Gastrocnemius medialis (tissue), 4 donors: ENCODE results near the gene TPM2. TPM values are rescaled to one million over a fixed set of nuclear protein-coding genes. Genes with fewer than 3 reads are reported as not detected.
A peak's percentile ranks its signal among the peaks of the same experiment; 100 is the strongest.

Experiments
- ATAC-seq, 2 donors: fragments of 150-250 bp; one replicate each; pipeline ENCODE4 v1.9.1; 2016
- DNase-seq, 2 donors: peaks; one replicate each; pipeline ENCODE4 v3.0.0-alpha.2; 2019
- H3K27ac ChIP-seq, 4 donors: fragments of 200-600 bp; sonication (generic); 1 replicate in 1 of 4; 2 replicates in 3 of 4; pipeline ENCODE4 v1.5.1; 2016 to 2018; ENCODE audit warnings: mild to moderate bottlenecking in 2 of 4, moderate library complexity in 1 of 4
- H3K27me3 ChIP-seq, 3 donors: fragments of 200-600 bp; sonication (generic) in 2 of 3; 1 replicate in 1 of 3; 2 replicates in 2 of 3; pipeline versions ENCODE4 v1.5.1 to v1.6.0; 2016 to 2019; ENCODE audit warnings: mild to moderate bottlenecking in 1 of 3, moderate library complexity in 1 of 3
- H3K36me3 ChIP-seq, 2 donors: fragments of 200-600 bp; sonication (generic) in 1 of 2; one replicate each; pipeline ENCODE4 v1.5.1; 2017 to 2018
- H3K4me1 ChIP-seq, 2 donors: fragments of 200-600 bp; sonication (generic) in 1 of 2; one replicate each; pipeline ENCODE4 v1.5.1; 2016 to 2017; ENCODE audit warnings: mild to moderate bottlenecking in 2 of 2
- H3K4me3 ChIP-seq, 4 donors: fragments of 200-600 bp; sonication (generic) in 3 of 4; 1 replicate in 1 of 4; 2 replicates in 3 of 4; pipeline ENCODE4 v1.5.1; 2016 to 2019; ENCODE audit warnings: mild to moderate bottlenecking in 2 of 4
- H3K9me3 ChIP-seq, 3 donors: fragments of 200-600 bp; sonication (generic) in 2 of 3; 1 replicate in 1 of 3; 2 replicates in 2 of 3; pipeline ENCODE4 v1.5.1; 2016 to 2019
- POLR2A ChIP-seq, 2 donors: fragments of 450-650 bp; IDR thresholded peaks; one replicate each; pipeline ENCODE4 v1.6.1; 2017; ENCODE audit warnings: antibody characterized with exemption in 2 of 2, mild to moderate bottlenecking in 2 of 2, moderate library complexity in 2 of 2
- in situ Hi-C, 4 donors: fragments of 200-750 bp; cut with MboI; loops; one replicate each; pipeline versions ENCODE4 v1.15.0 to v1.8.0; 2017; ENCODE audit warnings: low sequenced_read_pairs in 4 of 4
- intact Hi-C: fragments of 100-400 bp; cut with DNase I; formaldehyde crosslinking; loops from one replicate; pipeline ENCODE4 v1.15.1; 2023; ENCODE audit warnings: low total_unique reads
- total RNA-seq, 4 donors: library from RNA; depleted of rRNA; stranded (reverse); fragments of >200 nt; gene quantifications; one replicate each; pipeline versions ENCODE4 v1.1.0 to v1.2.3, GENCODE V29; 2016
- TF ChIP-seq, protein P1 (sequence below), 5 experiments: fragments of 450-650 bp in 3 of 5; fragments of 200-600 bp in 2 of 5; sonication (generic) in 2 of 5; IDR thresholded peaks in 4 of 5; conservative IDR thresholded peaks in 1 of 5; 1 replicate in 4 of 5; 2 replicates in 1 of 5; pipeline ENCODE4 v1.5.1; 2016 to 2019; ENCODE audit warnings: antibody characterized with exemption in 5 of 5, mild to moderate bottlenecking in 3 of 5, moderate library complexity in 3 of 5

Gene TPM2
- total RNA-seq, 4 donors from 2014 or later, result 6,121 to 7,913 (median 7,020) TPM

GRCh38 chr9:35651956-35652828, 37.5 kb downstream of the TPM2 start:
- intact Hi-C loops, result loop anchor here (10.0 kb wide), 1 partner anchor 657 kb away; no protein-coding TSS in a partner anchor
- H3K27me3 ChIP-seq, result no peaks in the 10 kb centered on the region
- in situ Hi-C loops, result loop anchor here in 1 of 4 donors (25.0 kb wide), 1 partner anchor 90 kb away; a partner anchor contains a TSS
- no peaks in the 10 kb centered on the region for H3K9me3 ChIP-seq
- DNase-seq (no peak), ATAC-seq (no peak)
- H3K4me3 ChIP-seq, result no peak overlapping the region
- H3K27ac ChIP-seq, result no peak overlapping the region
- H3K4me1 ChIP-seq, result peaks cover 2 to 6% of the 10 kb centered on the region in 2 donors
- TF ChIP-seq POLR2A (IDR thresholded peaks at IDR 0.05), result no peak
- no peaks in the 10 kb centered on the region for H3K36me3 ChIP-seq

DNA sequence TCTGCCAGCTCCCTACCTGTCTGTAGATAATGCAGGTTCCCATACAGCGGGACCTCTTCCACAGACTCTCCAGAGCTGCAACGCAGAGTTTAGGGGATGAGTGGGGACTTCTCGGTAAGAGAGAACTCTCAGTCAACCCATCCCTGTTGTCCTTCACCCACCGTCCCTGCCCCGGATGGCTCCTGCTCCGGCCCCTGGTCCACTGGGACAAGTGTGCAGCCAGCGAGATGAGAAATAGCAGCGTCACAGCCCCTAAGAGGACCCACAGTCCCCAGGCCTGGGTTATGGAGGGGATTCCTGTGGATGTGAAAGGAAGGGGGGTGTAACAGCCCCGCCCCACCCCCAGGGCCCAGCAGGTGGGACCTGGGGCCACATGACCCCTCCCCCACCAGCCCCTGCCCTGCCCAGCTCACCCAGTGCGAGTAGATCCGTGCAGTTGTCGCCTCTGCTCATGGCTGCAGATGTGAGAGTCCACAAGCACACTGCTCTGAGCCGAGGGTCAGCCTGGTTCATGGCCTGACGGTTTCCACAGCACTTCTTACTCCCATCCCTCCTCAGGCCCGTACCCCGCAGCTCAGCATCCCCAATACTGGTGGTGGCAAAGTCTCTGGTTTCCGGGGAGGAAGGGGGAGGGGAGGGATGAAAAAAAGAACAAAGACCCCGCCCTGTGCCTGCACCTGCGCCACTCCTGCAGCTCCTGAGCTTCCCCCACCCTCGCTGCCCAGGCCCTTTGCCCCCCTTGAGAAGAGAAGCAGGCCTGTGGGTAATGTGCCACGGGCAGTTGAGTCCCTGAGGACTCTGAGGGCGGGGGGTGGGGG, 39.2 kb downstream of the TPM2 start, which contains the start of gene SIT1:
Gene SIT1, minus strand, starts transcription at position 591 of the 818 bp plus-strand sequence. Its CDS starts 78 bp downstream, at position 513.
- H3K9me3 ChIP-seq, result no peaks in the 10 kb centered on the region
- intact Hi-C loops (loop anchor here (10.0 kb wide), 1 partner anchor 656 kb away; no protein-coding TSS in a partner anchor), in situ Hi-C loops (loop anchor here in 1 of 4 donors (25.0 kb wide), 1 partner anchor 88 kb away; a partner anchor contains a TSS)
- TF ChIP-seq, protein P1, sequence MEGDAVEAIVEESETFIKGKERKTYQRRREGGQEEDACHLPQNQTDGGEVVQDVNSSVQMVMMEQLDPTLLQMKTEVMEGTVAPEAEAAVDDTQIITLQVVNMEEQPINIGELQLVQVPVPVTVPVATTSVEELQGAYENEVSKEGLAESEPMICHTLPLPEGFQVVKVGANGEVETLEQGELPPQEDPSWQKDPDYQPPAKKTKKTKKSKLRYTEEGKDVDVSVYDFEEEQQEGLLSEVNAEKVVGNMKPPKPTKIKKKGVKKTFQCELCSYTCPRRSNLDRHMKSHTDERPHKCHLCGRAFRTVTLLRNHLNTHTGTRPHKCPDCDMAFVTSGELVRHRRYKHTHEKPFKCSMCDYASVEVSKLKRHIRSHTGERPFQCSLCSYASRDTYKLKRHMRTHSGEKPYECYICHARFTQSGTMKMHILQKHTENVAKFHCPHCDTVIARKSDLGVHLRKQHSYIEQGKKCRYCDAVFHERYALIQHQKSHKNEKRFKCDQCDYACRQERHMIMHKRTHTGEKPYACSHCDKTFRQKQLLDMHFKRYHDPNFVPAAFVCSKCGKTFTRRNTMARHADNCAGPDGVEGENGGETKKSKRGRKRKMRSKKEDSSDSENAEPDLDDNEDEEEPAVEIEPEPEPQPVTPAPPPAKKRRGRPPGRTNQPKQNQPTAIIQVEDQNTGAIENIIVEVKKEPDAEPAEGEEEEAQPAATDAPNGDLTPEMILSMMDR (IDR thresholded peaks at IDR 0.05 in 4 of 5, conservative IDR thresholded peaks at IDR 0.05 in 1 of 5), result no peak
- TF ChIP-seq POLR2A (IDR thresholded peaks at IDR 0.05), result no peak
- no peaks in the 10 kb centered on the region for H3K36me3 ChIP-seq
- ATAC-seq, result no peak
- no peak within 1 kb of the TSS for H3K4me3 ChIP-seq
- H3K27me3 ChIP-seq, result no peaks in the 10 kb centered on the region
- no peak for DNase-seq
- H3K4me1 ChIP-seq, result peaks cover 11% of the 10 kb centered on the region in 2 donors
- H3K27ac ChIP-seq, result no peak within 1 kb of the TSS

DNA sequence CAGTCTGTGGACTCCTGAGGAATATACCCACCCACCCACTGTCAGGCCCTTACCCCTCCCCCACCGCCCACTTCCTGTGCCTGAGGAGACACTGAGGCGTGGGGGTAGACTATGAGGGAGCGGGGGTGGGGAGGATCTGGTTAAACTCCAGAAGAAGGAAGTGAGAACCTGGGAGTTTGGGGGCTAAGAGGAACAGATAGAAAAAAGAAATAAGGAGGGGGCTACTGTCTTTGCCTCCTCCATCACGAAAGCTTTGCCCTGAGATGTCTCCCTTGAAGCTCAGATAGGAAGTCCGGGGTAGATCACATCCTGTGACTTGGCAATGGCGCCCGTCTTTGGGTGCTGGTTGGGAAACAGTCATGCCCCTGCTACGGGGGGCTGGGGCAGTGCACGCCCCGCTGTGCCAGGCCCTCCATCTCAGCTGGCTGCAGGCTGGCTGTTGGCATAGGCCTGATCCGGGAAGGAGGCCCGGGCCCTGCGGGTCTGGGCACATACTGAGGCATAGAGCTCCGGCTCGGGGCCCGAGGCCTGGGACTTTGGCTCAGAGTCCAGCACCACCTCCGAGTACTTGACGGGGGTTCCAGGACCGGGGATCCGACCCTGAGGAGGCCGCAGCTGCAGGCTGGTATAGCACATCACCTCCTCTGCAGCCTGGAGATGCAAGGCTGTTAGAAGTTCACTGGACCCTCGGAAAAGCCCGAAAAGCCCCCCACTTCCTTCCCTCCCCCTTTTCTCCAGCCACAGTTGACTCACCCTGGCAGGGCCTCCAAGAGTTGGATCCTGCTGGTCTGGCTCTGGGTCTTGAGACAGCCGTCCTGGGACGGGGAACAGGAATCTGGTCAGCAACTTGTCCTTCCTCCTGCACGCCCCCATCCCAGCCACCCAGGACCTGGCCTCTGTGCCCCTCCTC, 40.0 kb downstream of the TPM2 start:
- Histone ChIP-seq H3K27ac (no peak overlapping the region), H3K4me3 (no peak overlapping the region), H3K4me1 (peaks cover 11% of the 10 kb centered on the region in 2 donors), H3K9me3 (no peaks in the 10 kb centered on the region), H3K27me3 (no peaks in the 10 kb centered on the region), H3K36me3 (no peaks in the 10 kb centered on the region)
- intact Hi-C loops (loop anchor here (5.0 to 10.0 kb wide), 2 partner anchors 167 to 655 kb away; no protein-coding TSS in a partner anchor), in situ Hi-C loops (loop anchor here in 2 of 4 donors (10.0 to 25.0 kb wide), 2 partner anchors 45 to 87 kb away; a partner anchor contains a TSS)
- ATAC-seq (no peak), DNase-seq (no peak)
- TF ChIP-seq POLR2A (IDR thresholded peaks at IDR 0.05), result no peak
- TF ChIP-seq, protein P1 (IDR thresholded peaks at IDR 0.05 in 4 of 5, conservative IDR thresholded peaks at IDR 0.05 in 1 of 5), result no peak

DNA sequence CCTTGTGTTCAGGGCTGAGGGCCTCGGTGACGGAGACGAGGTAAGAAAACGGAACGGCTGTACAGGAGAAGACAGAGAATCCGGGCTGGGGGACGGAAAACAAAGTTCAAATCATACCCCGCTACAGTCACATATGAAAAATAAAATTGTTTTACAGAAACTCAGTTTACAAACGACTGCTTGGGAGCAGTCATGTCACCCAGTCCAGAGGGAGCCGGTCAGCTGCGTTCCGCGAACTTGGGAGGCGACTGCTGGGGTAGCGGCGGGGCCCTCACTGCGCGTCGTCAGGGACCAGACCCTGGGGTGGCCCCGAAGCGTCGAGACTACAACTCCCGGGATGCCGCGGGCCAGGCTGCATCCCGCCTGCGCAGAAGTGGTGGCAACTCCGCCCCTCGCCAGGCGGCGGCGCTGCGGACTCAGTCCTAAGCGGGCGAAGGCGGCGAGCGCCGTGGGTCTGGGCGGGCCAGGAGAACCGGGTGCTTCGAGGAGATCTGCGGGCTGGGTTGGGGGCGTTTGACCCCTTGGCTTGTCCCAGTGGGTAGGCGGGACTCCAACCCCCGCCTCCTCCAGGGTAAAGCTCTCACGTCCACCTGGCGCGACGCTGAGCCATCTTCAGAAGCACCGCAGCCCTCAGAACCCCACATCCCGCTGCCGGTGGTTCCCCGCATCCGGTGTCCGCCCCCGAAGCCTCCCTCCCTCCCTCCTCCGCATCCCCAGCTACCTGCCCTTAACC, 43.0 kb downstream of the TPM2 start:
- TF ChIP-seq, protein P1 (IDR thresholded peaks at IDR 0.05 in 4 of 5, conservative IDR thresholded peaks at IDR 0.05 in 1 of 5), result peak; percentile 96 to 99 (median 98)
- peak; percentile 74 to 81 for TF ChIP-seq POLR2A (IDR thresholded peaks at IDR 0.05)
- Histone ChIP-seq H3K27ac (peak overlapping the region; percentile 83 to 91 (median 88)), H3K9me3 (no peaks in the 10 kb centered on the region), H3K27me3 (no peaks in the 10 kb centered on the region), H3K4me1 (peaks cover 11% of the 10 kb centered on the region in 2 donors), H3K36me3 (no peaks in the 10 kb centered on the region), H3K4me3 (peak overlapping the region; percentile 66 to 75 (median 70))
- ATAC-seq (peak; percentile 90 to 94), DNase-seq (peak; percentile 84 to 88)
- in situ Hi-C loops (loop anchor here in 1 of 4 donors (10.0 kb wide), 1 partner anchor 48 kb away; no protein-coding TSS in a partner anchor), intact Hi-C loops (loop anchor here (1.0 to 5.0 kb wide), 6 partner anchors 11 to 236 kb away; partner anchors contain the start of genes CREB3, GBA2, RGP1 and TLN1)
